ENCODE measurements around the gene ERP27.

The ERP27 gene

GRCh38 chr12:14879222-14879933 is 59.0 kb downstream of the ERP27 start:
- Mint-ChIP-seq H3K27ac (no peak overlapping the region), H3K36me3 (ENCODE audit: insufficient read depth) (peaks cover 2% of the 10 kb centered on the region), H3K9me3 (no peaks in the 10 kb centered on the region), H3K4me1 (ENCODE audit: low read depth in 2 of 2) (peaks cover 5 to 12% of the 10 kb centered on the region in 2 donors), H3K27me3 (no peaks in the 10 kb centered on the region), H3K4me3 (no peak overlapping the region)
- DNase-seq (no peak), ATAC-seq (replicated peaks) (no peak)

- H3K36me3 Mint-ChIP-seq (ENCODE audit: insufficient read depth): no peaks in the 10 kb centered on the region
- H3K27me3 Mint-ChIP-seq: no peaks in the 10 kb centered on the region
- H3K9me3 Mint-ChIP-seq: no peaks in the 10 kb centered on the region
- H3K4me3 Mint-ChIP-seq: no peak overlapping the region
- H3K4me1 Mint-ChIP-seq (ENCODE audit: low read depth in 2 of 2): peaks cover 3 to 8% of the 10 kb centered on the region in 2 donors
- H3K27ac Mint-ChIP-seq: no peak overlapping the region
- DNase-seq (no peak), ATAC-seq (replicated peaks) (no peak)
Measured at GRCh38 chr12:14878488-14878887, 59.8 kb downstream of the ERP27 start.

- Mint-ChIP-seq H3K9me3 (no peaks in the 10 kb centered on the region), H3K27me3 (no peaks in the 10 kb centered on the region), H3K4me3 (no peak overlapping the region), H3K4me1 (ENCODE audit: low read depth in 2 of 2) (peaks cover 3 to 8% of the 10 kb centered on the region in 2 donors), H3K36me3 (ENCODE audit: insufficient read depth) (no peaks in the 10 kb centered on the region), H3K27ac (no peak overlapping the region)
- DNase-seq (no peak), ATAC-seq (replicated peaks) (no peak)
Measured at GRCh38 chr12:14876833-14877232, 61.5 kb downstream of the ERP27 start.

- no peak for ATAC-seq (replicated peaks)
Measured at GRCh38 chr12:14874882-14875281, 63.5 kb downstream of the ERP27 start.

GRCh38 chr12:14873440-14874185 is 64.7 kb downstream of the ERP27 start:
- H3K4me3 Mint-ChIP-seq: no peak overlapping the region
- H3K27me3 Mint-ChIP-seq: peaks cover 14 to 28% of the 10 kb centered on the region in 2 donors
- no peak overlapping the region for H3K27ac Mint-ChIP-seq
- no peaks in the 10 kb centered on the region for H3K4me1 Mint-ChIP-seq (ENCODE audit: low read depth in 2 of 2)
- DNase-seq: no peak
- H3K9me3 Mint-ChIP-seq: no peaks in the 10 kb centered on the region
- no peaks in the 10 kb centered on the region for H3K36me3 Mint-ChIP-seq (ENCODE audit: insufficient read depth)
- ATAC-seq (replicated peaks): no peak

More at GRCh38 chr12:14874882-14875281, 63.5 kb downstream of the ERP27 start:
- Mint-ChIP-seq H3K9me3 (no peaks in the 10 kb centered on the region), H3K27ac (no peak overlapping the region), H3K4me1 (ENCODE audit: low read depth in 2 of 2) (no peaks in the 10 kb centered on the region), H3K4me3 (no peak overlapping the region), H3K27me3 (peaks cover 12 to 15% of the 10 kb centered on the region in 2 donors), H3K36me3 (ENCODE audit: insufficient read depth) (no peaks in the 10 kb centered on the region)
- DNase-seq: no peak

GRCh38 chr12:14871886-14872285 is 66.5 kb downstream of the ERP27 start:
- H3K4me3 Mint-ChIP-seq: no peak overlapping the region
- H3K27me3 Mint-ChIP-seq: peaks cover 29 to 44% of the 10 kb centered on the region in 2 donors
- H3K36me3 Mint-ChIP-seq (ENCODE audit: insufficient read depth): no peaks in the 10 kb centered on the region
- no peak for DNase-seq
- H3K27ac Mint-ChIP-seq: no peak overlapping the region
- ATAC-seq (replicated peaks): no peak
- no peaks in the 10 kb centered on the region for H3K4me1 Mint-ChIP-seq (ENCODE audit: low read depth in 2 of 2)
- H3K9me3 Mint-ChIP-seq: no peaks in the 10 kb centered on the region

- no peak overlapping the region for H3K4me3 Mint-ChIP-seq
- ATAC-seq (replicated peaks) (no peak), DNase-seq (no peak)
- no peaks in the 10 kb centered on the region for H3K9me3 Mint-ChIP-seq
- peaks cover 31 to 46% of the 10 kb centered on the region in 2 donors for H3K27me3 Mint-ChIP-seq
- H3K4me1 Mint-ChIP-seq (ENCODE audit: low read depth in 2 of 2): no peaks in the 10 kb centered on the region
- no peak overlapping the region for H3K27ac Mint-ChIP-seq
- no peaks in the 10 kb centered on the region for H3K36me3 Mint-ChIP-seq (ENCODE audit: insufficient read depth)
Measured at GRCh38 chr12:14871247-14871646, 67.1 kb downstream of the ERP27 start.

- peaks cover 0 to 2% of the 10 kb centered on the region in 2 donors for H3K9me3 Mint-ChIP-seq
- H3K27me3 Mint-ChIP-seq: peaks cover 45 to 50% of the 10 kb centered on the region in 2 donors
- H3K36me3 Mint-ChIP-seq (ENCODE audit: insufficient read depth): no peaks in the 10 kb centered on the region
- H3K4me1 Mint-ChIP-seq (ENCODE audit: low read depth in 2 of 2): no peaks in the 10 kb centered on the region
- ATAC-seq (replicated peaks) (no peak), DNase-seq (no peak)
- no peak overlapping the region for H3K27ac Mint-ChIP-seq
- H3K4me3 Mint-ChIP-seq: no peak overlapping the region
Measured at GRCh38 chr12:14868916-14869506, 69.3 kb downstream of the ERP27 start.

Measured in effector memory CD8-positive, alpha-beta T cell (primary cell).